COLO829 (cell line): ENCODE results near the gene KCNMA1.
A peak's percentile ranks its signal among the peaks of the same experiment; 100 is the strongest.

Experiments used
- DNase-seq: peaks from one replicate; pipeline ENCODE4 v3.0.0; 2012; ENCODE audit warnings: low spot score

The KCNMA1 gene

DNA sequence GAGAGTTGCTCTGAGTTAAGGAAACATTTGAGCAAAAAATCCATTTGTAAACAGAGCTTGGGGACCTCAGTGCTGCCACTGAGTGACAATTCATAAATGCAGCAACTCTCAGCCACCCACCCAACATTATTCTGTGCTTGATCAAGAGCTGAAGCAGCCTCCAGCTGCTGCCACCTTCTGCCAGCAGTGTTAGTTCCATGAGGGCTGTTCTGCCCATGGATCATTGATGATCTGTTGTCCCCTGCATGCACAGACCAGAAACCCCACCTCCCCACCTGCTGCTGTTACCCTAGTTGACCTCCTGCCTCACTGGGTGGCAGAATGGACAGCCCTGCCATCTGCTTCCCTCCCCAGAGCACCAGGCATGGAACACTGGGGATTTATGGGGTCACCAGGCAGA is 305.4 kb downstream of the KCNMA1 start:
- no peak for DNase-seq

DNA sequence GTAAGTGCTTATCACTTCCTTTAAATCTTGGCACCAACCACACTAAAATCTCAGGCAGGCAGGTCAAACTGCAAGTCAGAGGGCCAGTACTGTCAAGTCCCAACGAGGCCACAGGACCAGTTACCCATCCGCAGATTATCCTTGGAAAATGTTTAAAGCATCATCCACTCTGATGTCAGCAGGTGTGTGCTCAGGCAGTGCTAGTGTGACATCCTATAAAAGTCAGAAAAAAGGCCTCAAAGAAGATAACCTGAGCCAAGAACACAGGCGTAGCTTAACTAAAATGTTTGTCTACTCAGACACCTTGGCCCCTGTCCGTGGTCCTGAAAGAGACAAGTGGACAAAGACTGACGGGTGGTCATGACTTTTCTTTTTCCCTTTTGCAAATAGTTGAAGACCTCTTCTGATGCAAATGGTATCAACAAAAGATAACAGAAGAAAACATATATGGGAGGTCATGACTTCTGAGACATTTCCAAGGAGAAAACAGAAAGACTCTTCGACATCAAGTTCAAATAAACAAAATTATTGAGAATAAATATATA is 309.3 kb downstream of the KCNMA1 start:
- no peak for DNase-seq

DNA sequence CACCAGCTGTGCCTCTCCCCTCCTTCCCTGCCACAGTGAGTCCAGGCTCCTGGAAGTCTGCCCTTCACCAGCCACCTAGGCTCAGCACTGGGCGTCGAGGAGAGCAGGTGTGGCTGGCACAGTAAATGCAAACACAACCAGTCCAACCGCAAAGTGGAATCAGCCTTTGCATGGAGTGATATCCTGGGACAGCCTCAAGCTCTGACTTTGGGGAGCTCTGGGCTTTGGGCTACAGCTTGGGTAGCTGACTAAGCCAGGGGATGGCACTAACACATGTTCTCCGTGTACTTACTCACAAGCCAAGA is 312.4 kb downstream of the KCNMA1 start:
- DNase-seq, result no peak

DNA sequence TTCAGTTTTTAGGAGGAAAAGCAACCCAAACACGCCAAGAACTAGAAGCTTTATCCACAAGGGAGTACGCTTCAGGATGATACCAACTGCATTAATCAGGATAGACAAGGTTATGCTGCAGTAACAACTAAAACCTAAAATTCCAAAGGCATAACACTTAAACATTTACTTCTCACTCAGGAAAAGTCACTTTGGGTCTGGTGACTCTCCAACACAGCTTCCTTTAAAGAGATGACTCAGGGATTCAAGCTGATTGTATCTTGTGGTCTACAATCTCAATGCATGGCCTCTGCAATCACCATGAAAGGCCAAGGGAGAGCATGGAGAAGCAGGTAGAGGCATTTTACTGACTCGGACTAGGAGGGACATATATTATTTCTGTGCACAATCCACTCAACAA is 315.8 kb downstream of the KCNMA1 start:
- no peak for DNase-seq

DNA sequence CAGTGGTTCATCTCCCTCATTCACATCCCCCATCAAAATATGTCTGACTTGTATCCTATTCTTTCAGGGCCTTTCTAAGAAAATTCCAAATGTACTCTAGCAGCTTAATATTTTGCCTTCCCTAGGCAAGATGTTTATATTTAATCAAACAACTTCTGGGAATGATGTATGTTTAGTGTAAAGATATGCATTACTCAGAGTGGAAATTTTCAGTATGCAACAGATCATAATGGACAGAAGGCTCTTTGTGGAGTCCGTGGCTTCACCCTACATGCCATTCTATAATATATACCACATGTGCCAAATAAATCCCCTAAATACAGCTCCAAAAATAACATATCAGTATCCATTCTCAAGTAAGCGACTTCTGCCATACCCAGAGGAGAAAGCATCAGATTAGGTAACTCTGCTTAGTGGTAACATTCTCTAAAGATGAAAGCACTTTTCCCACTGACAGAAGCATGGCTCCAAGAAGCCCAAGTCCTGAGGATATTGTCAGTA is 316.6 kb downstream of the KCNMA1 start:
- peak; percentile 23 for DNase-seq

DNA sequence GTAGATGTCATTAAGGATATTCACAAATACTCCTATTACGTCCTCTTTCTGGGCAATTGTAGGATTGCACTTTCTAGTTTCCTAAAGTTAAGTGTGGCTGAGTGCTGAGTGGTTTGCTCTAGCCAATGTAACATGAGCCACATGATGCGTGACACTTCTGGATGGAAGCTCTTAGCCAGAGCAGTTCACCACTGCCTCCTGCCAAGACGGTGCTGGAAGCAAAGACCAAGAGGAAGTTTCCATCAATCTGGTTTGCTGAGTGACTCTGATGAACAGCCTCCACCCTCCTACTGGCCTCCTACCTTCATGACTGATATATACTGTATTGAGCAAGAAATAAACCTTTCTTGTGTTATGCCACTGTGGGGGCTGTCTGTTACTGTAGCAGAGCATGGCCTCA is 318.1 kb downstream of the KCNMA1 start:
- DNase-seq, result no peak

DNA sequence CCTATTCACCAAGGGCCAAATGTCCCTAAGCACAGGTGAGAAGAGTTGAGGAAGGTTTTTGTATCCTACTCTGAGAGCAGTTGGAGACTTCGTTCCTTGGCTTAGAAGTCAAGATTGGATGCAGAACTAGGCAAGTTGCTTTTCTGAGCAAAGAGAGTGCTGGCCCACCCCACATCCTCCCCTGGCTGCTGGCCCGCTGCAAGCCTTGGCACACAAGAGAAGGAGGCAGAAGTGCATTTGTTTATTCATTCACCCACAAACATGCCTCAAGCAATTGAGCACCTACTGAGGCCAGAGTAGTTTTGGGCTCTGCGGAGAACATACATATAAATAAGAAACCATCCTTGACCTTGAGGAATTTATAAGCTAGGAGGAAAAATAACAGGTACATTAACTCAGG is 318.9 kb downstream of the KCNMA1 start:
- DNase-seq, result no peak

DNA sequence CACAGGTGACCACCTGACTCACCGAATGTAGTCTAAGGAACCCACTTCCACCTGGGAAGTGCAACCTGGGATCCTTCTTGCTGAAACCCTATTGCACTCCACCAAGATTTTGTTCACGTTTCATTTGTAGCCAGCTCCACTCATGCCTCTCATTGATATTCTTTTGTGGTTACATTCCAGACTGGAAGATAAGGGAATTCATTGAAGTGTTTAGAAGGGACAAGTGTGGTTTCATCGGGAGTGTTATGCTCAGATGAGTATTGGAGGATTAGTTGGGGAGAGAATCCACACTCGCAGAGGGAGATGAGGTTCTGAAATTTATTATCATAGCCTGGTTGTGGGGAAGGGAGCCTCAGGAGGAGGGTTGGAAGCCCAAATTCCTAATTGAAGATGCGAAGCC is 320.4 kb downstream of the KCNMA1 start:
- DNase-seq, result no peak

DNA sequence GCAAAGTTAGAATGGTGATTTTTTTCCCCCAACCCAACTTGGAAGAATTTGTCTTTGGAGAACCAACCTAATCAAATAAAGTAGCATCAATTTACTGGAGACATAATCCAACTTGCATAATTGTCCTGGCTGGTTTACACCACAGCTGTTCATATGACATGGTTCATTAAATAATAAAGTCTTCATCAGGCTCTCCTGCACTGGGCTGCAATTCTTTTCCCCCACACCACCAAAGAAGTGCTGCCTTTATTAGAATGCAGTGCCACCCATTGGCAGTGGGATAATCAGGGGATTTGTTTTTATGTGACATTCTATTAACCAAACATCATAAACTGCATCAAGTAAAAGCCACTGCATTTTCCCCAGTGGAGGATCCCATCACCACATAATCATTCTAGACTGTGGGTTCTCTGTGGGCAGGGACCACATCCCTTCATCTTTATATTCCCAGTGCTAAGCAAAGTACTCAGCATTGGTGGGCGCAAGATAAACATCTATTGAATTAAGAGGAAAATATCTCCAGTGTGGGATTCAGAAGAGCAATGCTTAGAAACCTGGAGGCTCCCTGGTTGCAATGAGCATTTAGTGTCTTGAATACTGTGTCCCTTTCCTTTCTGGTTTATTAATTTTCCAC is 322.0 kb downstream of the KCNMA1 start:
- no peak for DNase-seq

DNA sequence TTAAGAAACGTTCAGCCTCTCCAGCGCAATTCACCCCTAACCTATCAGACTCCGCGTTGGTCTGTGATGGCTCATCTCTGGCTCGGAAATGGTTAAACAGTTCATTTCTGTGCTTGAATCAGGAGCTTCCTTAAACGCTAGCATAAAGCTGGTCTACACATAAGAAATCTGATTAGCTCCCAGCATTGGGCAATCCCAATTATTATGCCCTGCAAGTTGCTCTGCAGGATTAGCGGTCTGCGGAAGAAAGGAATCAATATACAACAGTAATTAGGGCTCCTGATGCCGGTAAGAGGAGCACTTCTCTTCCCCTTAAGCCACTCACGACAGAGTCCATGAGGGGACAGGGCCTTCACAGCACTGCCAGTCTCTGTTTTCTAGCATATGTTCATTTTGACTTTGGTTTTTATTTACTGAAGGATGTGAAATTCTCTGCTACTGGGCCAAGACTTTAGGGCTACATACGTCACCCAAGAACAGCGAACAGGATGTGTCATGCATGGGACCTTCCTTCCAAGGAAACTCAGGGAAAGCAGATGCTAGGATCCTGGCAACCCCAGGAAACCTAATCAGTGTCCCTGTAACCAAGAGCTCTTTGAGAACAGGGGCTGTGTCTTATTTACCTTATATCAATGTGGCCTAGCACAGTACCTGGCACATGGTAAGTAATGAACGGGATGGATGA is 324.4 kb downstream of the KCNMA1 start:
- DNase-seq, result no peak

DNA sequence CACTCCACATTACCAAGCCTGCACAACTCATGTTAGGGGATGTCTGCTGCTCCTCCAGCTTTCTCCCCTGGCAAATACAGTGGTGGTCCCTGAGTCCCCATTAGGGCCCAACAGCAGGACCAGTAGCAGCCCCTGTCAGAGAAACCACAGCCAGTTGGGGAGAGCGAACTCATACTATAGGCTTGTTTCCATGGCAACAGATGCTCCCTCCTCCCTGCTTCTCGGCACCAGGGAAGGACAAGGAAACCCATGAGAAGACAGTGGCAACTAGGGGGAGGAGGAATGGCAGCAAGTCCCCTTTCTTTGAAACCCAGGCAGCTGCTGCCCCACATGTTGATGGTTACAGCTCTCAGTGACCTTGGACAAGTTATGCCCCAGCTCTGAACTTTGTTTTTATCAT is 326.4 kb downstream of the KCNMA1 start:
- no peak for DNase-seq

DNA sequence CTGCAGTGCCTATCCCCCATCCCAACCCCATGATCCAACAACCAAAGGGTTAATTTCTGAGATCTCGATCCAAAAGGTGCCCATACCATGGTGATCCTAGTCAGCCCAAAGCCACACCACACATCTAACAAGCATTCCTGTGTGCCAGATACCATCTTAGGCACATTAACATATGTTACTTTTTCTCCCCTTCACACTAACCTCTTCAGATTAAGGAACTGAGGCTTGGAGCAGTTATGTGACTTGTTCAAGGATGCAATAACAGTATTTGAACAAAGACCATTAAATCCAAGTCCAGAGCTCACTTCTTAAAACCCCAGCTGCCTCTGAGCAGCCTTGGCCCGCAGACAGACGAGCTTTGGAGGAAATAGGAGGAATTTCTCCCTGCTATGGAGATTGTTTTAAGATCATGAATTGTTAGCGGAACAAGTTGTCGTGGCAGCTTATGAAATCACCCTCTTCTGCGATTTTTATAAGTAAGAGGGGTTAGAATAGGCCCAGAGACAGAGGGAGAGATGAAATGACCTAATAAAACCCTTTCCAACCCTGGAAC is 327.2 kb downstream of the KCNMA1 start:
- DNase-seq, result no peak

DNA sequence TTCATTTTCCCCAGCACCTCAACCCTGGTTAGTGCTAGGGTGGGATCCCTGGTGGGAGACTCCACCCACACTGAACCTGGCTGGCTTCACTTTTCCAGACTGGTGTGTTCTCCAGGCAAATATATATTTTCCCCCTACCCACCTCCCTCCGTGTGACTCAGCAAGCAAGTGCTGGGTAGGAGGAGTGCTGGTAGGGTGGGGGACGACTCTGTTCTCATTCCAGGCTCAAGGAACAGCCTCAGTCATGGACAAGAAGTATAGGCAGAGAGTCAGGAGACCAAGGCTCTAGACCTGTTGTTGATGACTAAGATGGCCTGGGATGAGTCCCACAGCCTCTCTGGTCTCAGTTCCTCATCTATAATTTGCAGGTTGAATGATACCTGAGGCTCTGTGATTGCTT is 328.1 kb downstream of the KCNMA1 start:
- DNase-seq, result no peak

DNA sequence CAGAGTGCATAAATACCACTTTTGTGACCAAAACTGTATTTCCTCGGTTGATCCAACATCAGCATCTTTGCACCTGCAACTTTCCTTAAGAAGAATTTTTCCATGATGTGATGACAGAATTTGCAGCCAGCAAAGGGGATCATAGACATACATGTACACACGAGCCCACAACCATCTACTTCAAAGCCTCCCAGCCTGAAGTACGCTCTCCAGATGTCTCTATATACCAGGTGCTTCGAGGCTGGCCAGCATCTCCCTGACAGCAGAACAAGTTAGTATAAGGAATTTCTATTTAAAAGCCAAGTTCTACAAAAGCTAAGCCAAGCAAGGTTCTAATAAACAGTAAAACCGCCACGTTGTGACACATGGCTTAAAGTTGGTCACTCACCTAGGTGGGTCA is 328.5 kb downstream of the KCNMA1 start:
- no peak for DNase-seq

DNA sequence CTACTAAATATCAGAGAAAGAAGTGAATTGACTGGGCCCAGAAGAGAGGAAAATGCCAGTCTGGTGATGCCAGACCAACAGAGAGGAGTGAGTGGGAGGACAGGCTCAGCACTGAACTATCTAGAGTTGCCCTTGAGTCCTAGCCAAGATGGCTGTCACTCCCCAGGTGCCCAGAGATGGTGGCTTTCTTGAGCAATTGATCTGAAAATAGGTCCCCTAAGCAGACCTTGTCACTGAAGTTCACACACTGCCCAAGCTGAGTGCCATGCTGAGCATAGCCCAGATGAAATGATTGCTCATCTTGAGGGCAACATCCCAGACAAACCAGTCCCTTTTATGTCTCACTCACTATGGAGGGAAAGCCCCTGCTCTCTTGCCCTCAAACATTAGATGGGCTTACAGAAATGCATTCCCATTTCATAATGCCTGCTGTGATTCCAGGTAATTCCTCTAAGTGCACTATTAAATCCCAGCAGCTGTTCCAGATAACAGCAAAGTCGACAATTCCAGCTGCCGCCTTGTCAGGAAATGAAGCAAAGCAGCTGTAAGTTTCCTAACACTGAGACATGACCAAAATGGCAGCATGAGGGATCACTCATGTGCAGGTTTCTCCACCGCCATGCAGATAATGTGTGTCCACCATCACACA is 329.4 kb downstream of the KCNMA1 start:
- DNase-seq, result no peak

DNA sequence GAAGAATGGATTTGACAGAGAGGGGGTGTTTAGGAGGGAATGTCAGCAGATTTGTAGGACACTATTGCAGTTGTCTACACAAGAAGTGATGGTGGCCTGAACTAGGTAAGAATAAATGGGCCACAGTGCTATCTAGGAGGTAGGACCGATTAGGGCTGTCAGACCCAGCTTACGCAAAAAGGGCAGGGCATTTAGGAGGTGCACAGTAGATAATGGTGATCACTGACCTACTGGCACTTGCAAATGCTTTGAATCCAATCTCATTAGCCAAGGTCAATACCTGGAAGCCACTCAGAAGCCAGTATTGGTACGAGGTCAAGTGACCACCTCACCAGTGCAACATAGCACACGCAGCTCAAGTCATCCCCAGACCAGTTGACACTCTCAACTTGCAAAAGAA is 330.9 kb downstream of the KCNMA1 start:
- DNase-seq, result no peak

DNA sequence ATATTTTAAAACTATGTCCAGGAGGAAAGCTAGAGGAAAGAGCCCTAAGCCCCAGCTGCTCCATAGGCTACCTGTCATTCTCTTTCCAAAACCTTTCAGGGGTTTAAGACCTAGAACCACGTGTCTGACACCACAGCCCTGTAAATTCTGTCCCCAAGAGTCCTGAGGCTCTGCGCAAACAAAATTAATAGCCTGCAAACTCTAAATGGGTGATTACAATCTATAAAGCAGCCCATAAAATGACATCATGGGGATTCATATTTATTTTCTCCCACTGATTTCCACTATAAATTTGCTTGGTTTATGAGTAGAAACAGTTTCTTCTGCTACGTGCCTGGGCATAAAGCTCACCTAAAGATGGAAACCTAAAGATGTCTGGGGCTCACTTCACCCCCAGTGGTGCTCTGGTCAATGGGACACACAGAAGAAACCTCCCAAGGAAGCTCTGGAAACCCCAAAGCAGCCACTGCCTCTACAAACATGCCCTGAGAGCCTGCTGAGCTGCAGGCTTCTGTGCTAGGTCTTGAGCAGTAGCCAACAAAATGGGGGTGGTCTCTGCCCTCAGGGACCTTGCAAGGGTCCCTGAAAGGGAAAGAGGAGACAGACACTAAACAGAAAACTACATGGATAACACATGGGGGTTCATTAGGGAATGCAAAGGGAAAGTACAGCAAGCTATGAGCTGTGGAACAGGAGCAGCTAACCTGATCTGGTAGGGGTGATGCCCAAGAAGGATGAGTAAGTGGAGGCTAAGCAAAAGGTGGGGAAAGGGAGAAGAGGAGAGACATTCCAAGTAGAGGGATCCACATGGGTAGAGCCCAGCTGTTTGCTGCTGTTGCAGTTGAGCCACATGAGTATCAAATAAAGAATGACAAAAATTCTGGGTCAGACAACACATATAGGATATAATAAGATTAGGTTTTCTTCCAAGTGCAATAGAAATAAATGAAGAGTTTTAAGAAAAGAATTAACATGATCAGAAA is 331.7 kb downstream of the KCNMA1 start:
- no peak for DNase-seq

DNA sequence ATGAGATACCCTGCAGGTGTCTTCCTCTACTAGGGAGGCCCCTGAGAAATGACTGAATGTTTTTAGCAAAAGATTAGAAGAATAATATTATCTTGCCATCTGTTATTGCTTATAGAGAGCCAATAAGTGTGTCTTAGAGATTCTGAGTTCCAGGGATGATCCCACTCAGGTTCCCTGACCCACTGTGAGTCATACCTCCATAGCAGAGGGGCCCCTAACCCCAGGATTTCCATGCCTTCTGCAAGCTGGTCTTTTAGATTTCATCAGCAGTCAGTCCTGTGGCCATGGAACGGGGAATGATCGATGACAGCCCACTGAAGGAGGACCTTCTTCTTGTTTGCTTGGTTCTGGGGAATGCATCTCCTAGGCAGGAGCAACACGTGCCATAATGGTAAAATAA is 333.4 kb downstream of the KCNMA1 start:
- no peak for DNase-seq

DNA sequence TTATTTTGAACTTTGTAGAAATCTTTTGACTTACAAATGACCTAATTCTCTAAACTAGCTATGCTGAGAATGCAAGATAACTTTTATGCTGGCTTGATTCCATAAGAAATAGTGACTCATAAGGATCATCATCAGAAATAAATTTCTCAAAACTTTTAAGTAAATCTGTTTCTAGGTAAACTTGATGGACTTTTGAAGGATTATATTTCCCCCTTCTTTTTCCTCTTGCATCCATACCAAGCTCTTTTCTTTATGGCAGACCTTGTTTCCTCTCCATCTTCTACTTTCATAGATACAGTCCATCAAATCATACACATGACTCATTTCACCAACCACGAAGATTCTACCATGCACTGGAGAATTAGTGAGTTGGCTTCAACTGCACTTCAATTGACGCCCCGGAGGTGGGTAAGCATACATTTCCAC is 336.3 kb downstream of the KCNMA1 start:
- DNase-seq, result no peak

DNA sequence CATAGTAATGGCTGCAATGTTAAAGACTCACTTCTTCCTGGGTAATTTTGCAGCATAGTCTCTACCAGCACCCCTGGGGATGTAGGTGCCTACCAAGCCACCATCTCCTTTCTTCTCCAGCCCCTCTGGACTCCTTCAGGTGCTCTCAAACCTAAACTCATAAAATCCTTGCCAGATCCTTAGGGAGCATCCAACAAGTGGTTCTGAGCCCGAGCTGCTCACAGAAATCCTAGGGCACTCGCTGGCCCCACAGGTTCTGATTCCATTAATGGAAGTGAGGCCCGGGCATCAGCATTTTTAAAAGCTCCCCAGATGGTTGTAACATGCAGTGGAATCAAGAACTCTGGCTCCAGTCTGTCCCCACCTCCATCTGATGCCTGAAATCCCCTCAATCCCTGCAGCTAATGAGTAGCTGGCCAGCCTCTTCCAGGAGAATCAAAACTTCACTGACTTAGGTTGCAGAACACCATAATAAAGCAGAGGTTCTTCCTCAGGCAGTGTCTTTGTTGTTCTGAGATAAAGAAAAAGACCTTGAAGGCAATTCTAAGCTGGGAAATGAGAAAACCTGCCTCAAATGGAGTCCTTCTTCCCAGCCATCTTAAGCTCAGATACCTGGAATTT is 336.8 kb downstream of the KCNMA1 start:
- DNase-seq, result no peak

DNA sequence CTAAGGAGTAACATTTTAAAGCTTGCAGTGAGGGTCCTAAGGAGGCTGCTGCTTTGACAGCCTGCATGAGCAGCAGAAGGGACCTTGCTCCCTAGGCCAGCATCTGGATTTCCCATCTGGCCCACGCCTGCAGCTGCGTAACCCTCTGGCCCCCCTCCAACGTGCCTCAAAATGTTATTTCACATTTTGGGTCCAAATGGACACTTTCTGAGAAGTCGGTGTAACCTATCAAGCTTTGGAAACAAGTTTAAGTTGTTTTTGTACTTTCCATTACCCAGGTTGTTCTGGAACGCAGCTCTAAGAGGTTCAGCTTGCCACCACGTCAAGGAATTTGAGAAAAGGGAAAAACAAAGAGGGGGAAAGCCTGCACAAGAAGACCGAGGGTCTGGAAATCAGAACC is 338.3 kb downstream of the KCNMA1 start:
- no peak for DNase-seq

DNA sequence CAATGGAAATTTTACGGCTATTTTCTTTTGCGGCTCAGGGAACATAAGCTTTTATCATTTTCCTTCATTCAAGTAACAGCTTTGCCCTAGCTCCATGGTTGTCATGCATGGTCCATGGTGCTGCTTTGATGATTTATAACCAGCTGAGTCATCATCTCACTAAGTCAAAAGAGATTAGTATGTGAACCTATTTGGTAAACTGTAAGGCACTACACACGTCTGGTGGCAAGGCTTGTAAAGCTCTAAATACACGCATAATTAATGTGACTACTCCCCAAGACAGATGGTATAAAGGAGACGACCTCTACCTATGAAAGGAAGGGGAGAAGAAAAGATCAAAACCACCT is 340.2 kb downstream of the KCNMA1 start:
- no peak for DNase-seq
